Measurements from ENCODE around the gene RXRA.

GRCh38 chr9:134466869-134467616 is 140.8 kb downstream of the RXRA start:
- TF ChIP-seq CTCF (IDR thresholded peaks at IDR 0.05) = no peak
- no peak for TF ChIP-seq ZFX (IDR thresholded peaks at IDR 0.05; ENCODE audit: borderline replicate concordance)

Data from 22Rv1 (cell line).